B cell (primary cell): ENCODE results near the gene HABP2. TPM values are rescaled to one million over a fixed set of nuclear protein-coding genes. Genes with fewer than 3 reads are reported as not detected.

Source experiments
- ATAC-seq: fragments of 200-7000 bp; cut with Tn5 transposase; one replicate; pipeline ENCODE4 v1.10.0; 2021; ENCODE audit warnings: low read depth, mild to moderate bottlenecking, moderate number of reproducible peaks, moderate library complexity
- CTCF ChIA-PET: fragments of 350-600 bp; sonication (Branson Sonifier 250); formaldehyde crosslinking; loops from one replicate; lab custom pipeline; 2021; ENCODE audit warnings: antibody characterized with exemption, inconsistent platforms; lab: Charles Lee
- POLR2A ChIA-PET: fragments of 350-600 bp; sonication (Branson Sonifier 250); formaldehyde crosslinking; loops from one replicate; lab custom pipeline; 2021; ENCODE audit warnings: antibody characterized with exemption; lab: Charles Lee
- DNase-seq: peaks from one replicate; pipeline ENCODE4 v3.0.0; 2013
- H2AFZ ChIP-seq: 2 replicates; pipeline ENCODE4 v1.6.1; 2012; ENCODE audit warnings: mild to moderate bottlenecking, low read depth, low read length; ENCODE audit not compliant: insufficient read depth, poor library complexity, severe bottlenecking
- H3K27ac ChIP-seq, 2 donors: 1 replicate in 1 of 2; 2 replicates in 1 of 2; pipeline ENCODE4 v1.5.1; 2012 to 2013; ENCODE audit warnings: low read length in 2 of 2, mild to moderate bottlenecking in 2 of 2, moderate library complexity in 1 of 2
- H3K27me3 ChIP-seq, 4 experiments: fragments of 200-600 bp in 1 of 4; sonication (generic) in 1 of 4; replicated peaks in 1 of 4; 1 replicate in 2 of 4; 2 replicates in 2 of 4; pipeline versions ENCODE4 v1.6.1 to v1.7.0; 2013 to 2016; ENCODE audit warnings: low read length in 3 of 4, mild to moderate bottlenecking in 2 of 4, mixed read lengths in 1 of 4, moderate library complexity in 1 of 4; ENCODE audit not compliant: insufficient read depth in 4 of 4, control insufficient read depth in 3 of 4; ENCODE audit errors: control extremely low read depth in 1 of 4
- H3K36me3 ChIP-seq, 2 experiments: replicated peaks in 1 of 2; 1 replicate in 1 of 2; 2 replicates in 1 of 2; pipeline versions ENCODE4 v1.6.1 to v1.7.1; 2013; ENCODE audit warnings: low read length in 1 of 2; ENCODE audit not compliant: insufficient read depth in 2 of 2, control insufficient read depth in 1 of 2; ENCODE audit errors: control extremely low read depth in 1 of 2, extremely low read depth in 1 of 2
- H3K4me1 ChIP-seq, 2 donors: fragments of 200-600 bp in 1 of 2; sonication (generic) in 1 of 2; 1 replicate in 1 of 2; 2 replicates in 1 of 2; pipeline versions ENCODE4 v1.5.1 to v1.6.1; 2013 to 2017; ENCODE audit warnings: low read length in 2 of 2; ENCODE audit not compliant: control insufficient read depth in 2 of 2, insufficient read depth in 2 of 2
- H3K4me2 ChIP-seq: replicated peaks from 2 replicates; pipeline ENCODE3; 2012; ENCODE audit warnings: mild to moderate bottlenecking, low read depth, low read length; ENCODE audit not compliant: poor library complexity, severe bottlenecking
- H3K4me3 ChIP-seq, 5 experiments: fragments of 200-600 bp in 1 of 5; sonication (generic) in 1 of 5; 1 replicate in 3 of 5; 2 replicates in 2 of 5; pipeline versions ENCODE4 v1.5.1 to v1.7.0; 2011 to 2016; ENCODE audit warnings: low read length in 4 of 5, mild to moderate bottlenecking in 4 of 5, low read depth in 2 of 5, control low read depth in 1 of 5, moderate library complexity in 1 of 5; ENCODE audit not compliant: insufficient read depth in 1 of 5; ENCODE audit errors: control extremely low read depth in 1 of 5, extremely low read depth in 1 of 5
- H3K79me2 ChIP-seq: fragments of 200-600 bp; sonication (generic); one replicate; pipeline ENCODE4 v1.6.0; 2016; ENCODE audit warnings: low read length; ENCODE audit not compliant: control insufficient read depth, insufficient read depth
- H3K9ac ChIP-seq: fragments of 200-600 bp; sonication (generic); 2 replicates; pipeline ENCODE4 v1.6.1; 2017; ENCODE audit warnings: mild to moderate bottlenecking, low read length, moderate library complexity
- H3K9me3 ChIP-seq, 3 donors: one replicate each; pipeline versions ENCODE4 v1.6.1 to v1.7.1; 2013; ENCODE audit warnings: low read length in 2 of 3; ENCODE audit not compliant: control insufficient read depth in 2 of 3, insufficient read depth in 1 of 3; ENCODE audit errors: control extremely low read depth in 1 of 3
- H4K20me1 ChIP-seq: 2 replicates; pipeline ENCODE4 v1.6.0; 2012; ENCODE audit warnings: mild to moderate bottlenecking, low read length; ENCODE audit not compliant: insufficient read depth, control insufficient read depth, poor library complexity, severe bottlenecking
- H3K27ac Mint-ChIP-seq: one replicate; pipeline ENCODE4 v1.8.0; 2021; ENCODE audit warnings: mixed read lengths
- H3K27me3 Mint-ChIP-seq: one replicate; pipeline ENCODE4 v1.8.0; 2021; ENCODE audit warnings: mixed read lengths
- H3K4me1 Mint-ChIP-seq: one replicate; pipeline ENCODE4 v1.8.0; 2021; ENCODE audit warnings: mixed read lengths
- H3K4me3 Mint-ChIP-seq: one replicate; pipeline ENCODE4 v1.8.0; 2021; ENCODE audit warnings: mixed read lengths
- H3K9me3 Mint-ChIP-seq: one replicate; pipeline ENCODE4 v1.8.0; 2022; ENCODE audit warnings: mixed read lengths; ENCODE audit not compliant: insufficient read depth
- CTCF ChIP-seq: fragments of 200-600 bp; IDR thresholded peaks from one replicate; pipeline ENCODE4 v1.8.0; 2022; ENCODE audit warnings: antibody characterized with exemption, mild to moderate bottlenecking
- EZH2 ChIP-seq: IDR thresholded peaks from 2 replicates; pipeline ENCODE4 v1.6.1; 2012; ENCODE audit warnings: borderline replicate concordance, low read depth, mild to moderate bottlenecking, moderate library complexity, low read length; ENCODE audit not compliant: insufficient read depth, poor library complexity, severe bottlenecking
- WGBS: methylation state at CpG from one replicate; pipeline ENCODE4 v1.1.5; 2013; ENCODE audit warnings: missing lambda C conversion rate; ENCODE audit not compliant: insufficient coverage; 5-methylcytosine and 5-hydroxymethylcytosine counted together
- intact Hi-C: fragments of 100-400 bp; cut with micrococcal nuclease; formaldehyde crosslinking; loops from one replicate; pipeline ENCODE4 v1.10.0; 2022
- polyA plus RNA-seq: library from polyadenylated mRNA; depleted of rRNA; stranded (reverse); fragments of >200 nt; gene quantifications from 2 replicates; pipeline ENCODE4 v1.2.3, GENCODE V29; 2012
- total RNA-seq, 2 donors: library from RNA; stranded (reverse); fragments of 120-200 nt in 1 of 2; gene quantifications; 1 replicate in 1 of 2; 2 replicates in 1 of 2; pipeline versions ENCODE4 v1.2.3 to v1.2.4, GENCODE V29; 2013 to 2022

The HABP2 gene
- total and polyA plus RNA-seq, 2 donors (not counting 1 experiment from before 2014, with no cell fraction given), result not detected

- Histone ChIP-seq H3K9me3 (no peaks in the 10 kb centered on the region), H3K4me2 (no peak overlapping the region), H3K9ac (no peak overlapping the region), H2AFZ (no peak overlapping the region), H3K36me3 (no peaks in the 10 kb centered on the region), H3K79me2 (no peaks in the 10 kb centered on the region), H3K4me3 (no peak overlapping the region), H3K27me3 (no peaks in the 10 kb centered on the region), H3K27ac (no peak overlapping the region), H3K4me1 (no peaks in the 10 kb centered on the region), H4K20me1 (no peaks in the 10 kb centered on the region)
- ATAC-seq (no peak), DNase-seq (no peak)
- Mint-ChIP-seq H3K4me3 (no peak overlapping the region), H3K9me3 (no peaks in the 10 kb centered on the region), H3K27ac (no peak overlapping the region), H3K27me3 (peaks cover 19% of the 10 kb centered on the region), H3K4me1 (no peaks in the 10 kb centered on the region)
- ChIA-PET POLR2A (no interaction called here), CTCF (interaction anchor here (1.1 kb wide), 1 partner anchor 10 kb away, joined by 3 read pairs; no protein-coding TSS in a partner anchor)
- intact Hi-C loops, result no loop called here
- TF ChIP-seq CTCF (no peak), EZH2 (no peak)
- WGBS, result 89% methylated on average over 1 of the region's 3 CpGs
These were observed 30.7 kb downstream of the HABP2 start for GRCh38 chr10:113583571-113583970.

DNA sequence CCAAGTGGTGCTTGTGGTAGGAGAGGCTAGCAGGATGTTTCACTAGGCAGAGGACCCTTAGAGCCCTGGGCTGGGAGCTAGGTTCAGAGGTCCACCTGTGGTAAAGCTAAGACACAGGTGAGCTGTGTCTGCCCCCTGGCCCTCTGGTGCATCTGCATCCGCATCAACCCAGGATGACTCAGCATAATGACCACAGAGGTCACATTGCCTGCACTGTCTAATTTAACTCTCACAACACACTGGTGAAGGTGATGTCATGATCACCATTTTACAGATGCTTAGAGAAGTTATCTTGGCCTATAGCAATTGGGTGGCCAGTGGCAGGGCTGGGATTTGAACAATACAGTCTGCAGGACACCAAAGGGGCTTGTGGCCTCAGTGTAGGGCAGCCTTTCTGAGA is 33.1 kb downstream of the HABP2 start:
- Histone ChIP-seq H2AFZ (no peak overlapping the region), H3K9ac (no peak overlapping the region), H3K27me3 (no peaks in the 10 kb centered on the region), H3K27ac (no peak overlapping the region), H3K79me2 (no peaks in the 10 kb centered on the region), H3K9me3 (no peaks in the 10 kb centered on the region), H3K4me3 (no peak overlapping the region), H4K20me1 (no peaks in the 10 kb centered on the region), H3K36me3 (no peaks in the 10 kb centered on the region), H3K4me2 (no peak overlapping the region), H3K4me1 (no peaks in the 10 kb centered on the region)
- ChIA-PET CTCF (interaction anchor here (0.6 kb wide), 1 partner anchor 26 kb away, joined by 4 read pairs; no protein-coding TSS in a partner anchor), POLR2A (no interaction called here)
- intact Hi-C loops, result no loop called here
- TF ChIP-seq EZH2 (no peak), CTCF (no peak)
- H3K27me3 Mint-ChIP-seq, result peaks cover 18% of the 10 kb centered on the region
- no peak overlapping the region for H3K4me3 Mint-ChIP-seq
- no peaks in the 10 kb centered on the region for H3K9me3 Mint-ChIP-seq
- WGBS, result 38% methylated on average over 1 of the region's 1 CpG
- no peak overlapping the region for H3K27ac Mint-ChIP-seq
- no peak for ATAC-seq
- no peak for DNase-seq
- H3K4me1 Mint-ChIP-seq, result no peaks in the 10 kb centered on the region
